Lower leg skin (tissue), 3 donors: Measurements from ENCODE around the gene RASL11B.

Source experiments
- POLR2A ChIP-seq, 2 donors: fragments of 450-650 bp; IDR thresholded peaks; one replicate each; pipeline ENCODE4 v1.6.1; 2016 to 2017; ENCODE audit warnings: antibody characterized with exemption in 2 of 2, mild to moderate bottlenecking in 1 of 2, moderate library complexity in 1 of 2
- TF ChIP-seq, protein P1 (sequence below), 3 donors: fragments of 450-650 bp; IDR thresholded peaks; one replicate each; pipeline ENCODE4 v1.5.1; 2016; ENCODE audit warnings: antibody characterized with exemption in 3 of 3, mild to moderate bottlenecking in 3 of 3, moderate library complexity in 2 of 3

DNA sequence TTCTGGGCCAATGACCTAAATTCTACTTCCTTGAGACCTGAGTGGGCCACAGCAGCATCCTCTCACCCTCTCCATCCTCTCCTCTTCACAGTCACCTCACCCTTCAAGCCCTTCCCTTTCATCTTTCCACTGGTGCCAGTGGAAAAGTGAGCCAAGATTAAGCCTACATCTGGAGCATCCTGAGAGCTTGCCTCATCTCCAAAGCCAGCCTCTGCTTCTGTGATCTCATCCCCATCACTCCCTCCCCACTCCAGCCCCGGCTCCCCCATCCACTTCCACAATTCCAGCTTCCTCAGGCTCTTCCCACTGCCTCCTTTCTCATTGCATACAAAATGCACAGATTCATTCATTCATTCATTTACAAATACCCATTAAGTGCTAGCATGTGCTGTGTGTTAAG, 10.1 kb upstream of the RASL11B start:
- TF ChIP-seq, protein P1, sequence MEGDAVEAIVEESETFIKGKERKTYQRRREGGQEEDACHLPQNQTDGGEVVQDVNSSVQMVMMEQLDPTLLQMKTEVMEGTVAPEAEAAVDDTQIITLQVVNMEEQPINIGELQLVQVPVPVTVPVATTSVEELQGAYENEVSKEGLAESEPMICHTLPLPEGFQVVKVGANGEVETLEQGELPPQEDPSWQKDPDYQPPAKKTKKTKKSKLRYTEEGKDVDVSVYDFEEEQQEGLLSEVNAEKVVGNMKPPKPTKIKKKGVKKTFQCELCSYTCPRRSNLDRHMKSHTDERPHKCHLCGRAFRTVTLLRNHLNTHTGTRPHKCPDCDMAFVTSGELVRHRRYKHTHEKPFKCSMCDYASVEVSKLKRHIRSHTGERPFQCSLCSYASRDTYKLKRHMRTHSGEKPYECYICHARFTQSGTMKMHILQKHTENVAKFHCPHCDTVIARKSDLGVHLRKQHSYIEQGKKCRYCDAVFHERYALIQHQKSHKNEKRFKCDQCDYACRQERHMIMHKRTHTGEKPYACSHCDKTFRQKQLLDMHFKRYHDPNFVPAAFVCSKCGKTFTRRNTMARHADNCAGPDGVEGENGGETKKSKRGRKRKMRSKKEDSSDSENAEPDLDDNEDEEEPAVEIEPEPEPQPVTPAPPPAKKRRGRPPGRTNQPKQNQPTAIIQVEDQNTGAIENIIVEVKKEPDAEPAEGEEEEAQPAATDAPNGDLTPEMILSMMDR (IDR thresholded peaks at IDR 0.05): no peak
- no peak for TF ChIP-seq POLR2A (IDR thresholded peaks at IDR 0.05)
